Measurements from ENCODE around the gene PAX8.

- TF ChIP-seq CTCF (IDR thresholded peaks at IDR 0.05) (no peak), EZH2 (IDR thresholded peaks at IDR 0.05) (no peak)
These were observed 69.0 kb downstream of the PAX8 start for GRCh38 chr2:113209646-113210171.
